ENCODE measurements around the gene RPL4.
A peak's percentile ranks its signal among the peaks of the same experiment; 100 is the strongest.
"Not testable (repeated sequence)": the region's sequence is repeated elsewhere in the genome, so short reads cannot be mapped to it uniquely, and the experiment has no call there.

RPL4 gene

DNA sequence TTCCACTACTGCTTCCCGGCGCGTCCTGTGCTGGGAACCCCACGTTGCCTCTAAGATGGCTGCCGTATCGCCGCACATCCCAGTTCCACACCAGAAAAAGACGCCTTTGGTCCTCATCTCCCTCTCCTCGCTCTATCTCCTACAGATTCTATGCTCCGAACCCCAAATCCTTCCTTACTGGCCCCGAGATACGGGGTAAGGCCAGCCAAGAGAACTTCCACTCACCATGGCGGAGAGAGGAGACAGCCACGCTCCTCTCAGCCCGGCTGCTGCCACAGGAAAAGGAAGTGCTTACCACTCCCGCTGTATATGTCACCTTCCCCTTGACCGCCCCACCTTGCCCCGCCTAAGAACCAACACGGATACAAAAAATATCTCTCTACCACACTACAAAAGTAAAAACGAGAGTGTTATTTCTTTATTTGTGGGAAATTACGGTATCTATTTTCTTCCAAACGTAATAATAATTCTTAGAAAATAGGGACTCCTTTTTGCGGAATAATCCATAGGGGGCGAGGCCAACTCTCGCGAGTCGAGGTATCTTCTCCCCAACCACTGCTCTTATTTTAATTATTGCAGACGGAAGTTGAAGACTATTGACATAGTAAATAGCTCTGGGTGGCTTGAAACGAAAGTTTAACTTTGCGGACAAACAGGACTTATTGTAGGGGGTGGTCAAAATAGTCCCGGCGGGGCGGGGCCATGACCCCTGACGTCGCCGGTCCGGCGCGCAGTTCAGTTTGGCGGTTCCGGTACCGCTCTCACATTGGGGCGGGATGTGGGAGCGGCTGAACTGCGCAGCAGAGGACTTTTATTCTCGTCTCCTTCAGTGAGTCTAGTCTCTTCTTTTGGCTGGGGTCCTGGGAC is at the start of gene RPL4, which contains the start of gene ZWILCH:
RPL4 (minus strand) TSS at position 293 of the 867 bp plus-strand sequence; CDS start at position 228, 65 bp downstream.
ZWILCH (plus strand) TSS at position 764 of the 867 bp plus-strand sequence; CDS start at position 777, 13 bp downstream.
- DNase-seq (ENCODE audit: low read depth in 2 of 2) = peak; percentile 78 to 80

GRCh38 chr15:66545255-66545654 is 40.6 kb upstream of the RPL4 start:
- no peak for DNase-seq (ENCODE audit: low read depth in 2 of 2)

DNA sequence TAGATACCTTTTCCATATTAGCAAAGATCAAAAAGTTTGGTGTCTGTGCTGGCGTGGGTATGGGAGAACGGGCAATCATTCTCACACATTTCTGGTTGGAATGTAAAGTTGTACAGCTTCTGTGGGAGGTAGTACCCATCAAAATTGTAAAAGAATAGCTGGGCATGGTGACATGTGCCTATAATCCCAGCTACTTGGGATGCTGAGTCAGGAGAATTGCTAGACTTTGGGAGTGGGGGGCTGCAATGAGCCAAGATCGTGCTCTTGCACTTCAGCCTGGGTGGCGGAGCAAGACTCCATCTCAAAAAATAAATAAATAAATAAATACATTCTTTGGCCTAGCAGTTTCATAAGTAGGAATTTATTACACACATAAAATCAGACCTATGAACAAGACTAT is 38.2 kb upstream of the RPL4 start:
- DNase-seq (ENCODE audit: low read depth in 2 of 2) = no peak

GRCh38 chr15:66535056-66535455 is 30.4 kb upstream of the RPL4 start:
- DNase-seq (ENCODE audit: low read depth in 2 of 2) = no peak

GRCh38 chr15:66524838-66525237 is 20.2 kb upstream of the RPL4 start:
- no peak for DNase-seq (ENCODE audit: low read depth in 2 of 2)

DNA sequence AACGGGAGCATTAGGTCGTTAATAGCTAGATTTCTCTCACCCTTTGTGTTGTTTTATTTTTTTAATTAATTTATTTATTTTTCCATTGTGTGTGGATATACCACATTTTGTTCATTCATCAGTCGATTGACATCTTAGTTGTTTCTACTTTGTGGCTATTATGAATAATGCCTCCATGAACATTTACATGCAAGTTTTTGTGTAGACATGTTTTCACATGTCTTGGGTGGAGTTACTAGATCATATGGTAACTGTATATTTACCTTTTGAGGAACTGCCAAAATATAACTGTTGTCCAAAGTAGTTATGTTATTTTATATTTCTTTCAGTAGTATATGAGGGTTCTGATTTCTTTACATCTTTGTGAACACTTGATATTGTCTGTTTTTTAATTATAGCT is 19.3 kb upstream of the RPL4 start:
- DNase-seq (ENCODE audit: low read depth in 2 of 2) = no peak

- no peak for DNase-seq (ENCODE audit: low read depth in 2 of 2)
Measured at GRCh38 chr15:66515901-66516322, 11.3 kb upstream of the RPL4 start.

- DNase-seq (ENCODE audit: low read depth in 2 of 2) = no peak
Measured at GRCh38 chr15:66514586-66514985, 9.9 kb upstream of the RPL4 start.

DNA sequence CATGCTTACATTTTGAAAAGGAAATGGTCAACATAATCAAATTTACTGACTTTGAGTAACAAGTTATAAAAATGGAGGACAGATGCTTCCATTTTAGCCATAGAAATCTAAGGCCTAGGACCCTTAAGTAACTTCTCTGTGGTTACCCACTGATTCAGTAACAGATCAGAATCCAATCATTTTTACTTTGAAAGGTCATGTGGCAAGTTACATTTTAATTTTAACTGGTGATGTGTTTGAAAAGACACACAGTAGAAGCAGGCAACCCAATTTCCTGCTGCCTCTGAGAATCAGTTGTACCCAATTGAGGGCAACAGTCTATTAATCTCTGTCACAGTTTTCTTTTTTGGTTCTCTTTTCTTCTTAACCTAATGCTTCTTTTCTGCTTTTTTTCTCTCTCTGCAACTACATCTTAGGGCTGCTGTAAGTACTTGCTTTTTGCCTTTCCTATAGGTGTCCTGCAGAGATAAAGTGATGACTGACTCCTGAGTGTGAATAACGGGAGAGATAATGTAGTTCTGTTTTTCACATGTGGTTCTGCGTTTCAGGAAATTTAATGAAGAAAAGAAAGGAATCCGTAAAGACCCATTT is 3.7 kb upstream of the RPL4 start:
- DNase-seq (ENCODE audit: low read depth in 2 of 2) = no peak

GRCh38 chr15:66505818-66506217 is 1.2 kb upstream of the RPL4 start:
- no peak for DNase-seq (ENCODE audit: low read depth in 2 of 2)

GRCh38 chr15:66505430-66505811 is 766 bp upstream of the RPL4 start:
- peak in 1 of 2 experiments; percentile 4 for DNase-seq (ENCODE audit: low read depth in 2 of 2)

GRCh38 chr15:66503780-66504562 is 684 bp downstream of the RPL4 start:
- DNase-seq (ENCODE audit: low read depth in 2 of 2) = no peak

- DNase-seq (ENCODE audit: low read depth in 2 of 2) = not testable (repeated sequence)
Measured at GRCh38 chr15:66503041-66503648, 1.5 kb downstream of the RPL4 start.

- DNase-seq (ENCODE audit: low read depth in 2 of 2) = no peak
Measured at GRCh38 chr15:66502491-66502890, 2.2 kb downstream of the RPL4 start.

DNA sequence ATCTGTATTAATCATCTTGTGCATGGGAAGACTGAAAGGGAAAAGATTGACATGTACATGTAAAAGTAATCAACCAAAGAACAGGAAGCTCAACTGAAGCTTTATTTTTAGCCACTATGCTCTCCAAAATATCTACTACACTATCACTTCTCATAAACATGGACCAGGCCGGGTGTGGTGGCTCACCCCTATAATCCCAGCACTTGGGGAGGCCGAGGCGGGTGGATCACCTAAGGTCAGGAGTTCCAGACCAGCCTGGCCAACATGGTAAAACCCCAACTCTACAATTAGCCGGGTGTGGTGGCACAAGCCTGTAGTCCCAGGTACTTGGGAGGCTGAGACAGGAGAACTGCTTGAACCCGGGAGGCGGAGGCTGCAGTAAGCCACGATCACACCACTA is 4.3 kb downstream of the RPL4 start:
- DNase-seq (ENCODE audit: low read depth in 2 of 2) = not testable (repeated sequence)

GRCh38 chr15:66498501-66499386 is 5.9 kb downstream of the RPL4 start:
- peak; percentile 19 to 40 for DNase-seq (ENCODE audit: low read depth in 2 of 2)

DNA sequence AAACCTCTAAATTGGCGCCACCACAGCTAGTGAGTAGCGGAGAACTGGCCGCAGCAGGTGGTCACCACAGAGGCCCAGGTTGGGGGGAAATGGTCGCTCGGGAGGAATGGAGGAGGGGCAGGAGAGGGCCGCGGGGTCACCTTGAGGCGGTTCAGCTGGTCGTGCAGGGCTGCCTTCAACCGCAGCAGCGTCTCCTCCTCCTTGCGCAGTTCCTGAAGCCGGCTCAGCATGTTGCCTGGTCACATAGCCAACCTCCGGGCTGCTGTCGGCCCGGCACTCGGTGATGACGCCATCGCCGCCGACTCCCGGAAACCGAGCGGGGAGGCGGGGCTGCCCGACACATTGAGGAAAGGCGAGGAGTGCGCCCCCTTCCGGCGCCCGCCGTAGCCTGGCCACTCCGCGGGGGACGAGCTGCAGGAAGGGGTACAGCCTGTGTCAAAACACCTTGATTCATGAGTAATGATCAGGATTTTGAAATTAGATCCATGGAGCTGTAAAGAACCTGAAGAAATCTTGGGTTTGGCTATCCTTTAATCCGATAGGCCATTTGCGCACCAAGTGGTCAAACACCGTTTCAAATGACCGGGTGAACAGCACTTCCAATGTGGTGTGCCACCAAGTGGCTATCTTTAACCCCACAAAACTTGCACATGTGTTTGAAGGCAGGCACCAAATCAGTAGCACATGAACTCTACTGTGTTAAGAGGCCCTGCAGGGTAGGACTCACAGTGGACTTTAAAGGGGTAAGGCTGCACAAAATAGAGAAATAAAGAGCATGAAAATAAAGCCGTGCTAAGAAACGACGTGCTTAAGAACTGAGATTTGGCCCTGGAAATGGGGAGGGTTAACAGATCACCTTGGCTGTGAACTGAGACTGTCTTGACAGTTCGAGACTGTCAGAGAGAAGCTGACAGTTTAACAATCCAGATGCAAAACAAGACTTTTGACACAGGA is 6.9 kb downstream of the RPL4 start, which contains the start of gene SNAPC5:
SNAPC5 (minus strand) TSS at position 261 of the 954 bp plus-strand sequence; CDS start at position 230, 31 bp downstream.
- DNase-seq (ENCODE audit: low read depth in 2 of 2) = peak; percentile 85 to 86

GRCh38 chr15:66496951-66497501 is 7.6 kb downstream of the RPL4 start:
- DNase-seq (ENCODE audit: low read depth in 2 of 2) = no peak

DNA sequence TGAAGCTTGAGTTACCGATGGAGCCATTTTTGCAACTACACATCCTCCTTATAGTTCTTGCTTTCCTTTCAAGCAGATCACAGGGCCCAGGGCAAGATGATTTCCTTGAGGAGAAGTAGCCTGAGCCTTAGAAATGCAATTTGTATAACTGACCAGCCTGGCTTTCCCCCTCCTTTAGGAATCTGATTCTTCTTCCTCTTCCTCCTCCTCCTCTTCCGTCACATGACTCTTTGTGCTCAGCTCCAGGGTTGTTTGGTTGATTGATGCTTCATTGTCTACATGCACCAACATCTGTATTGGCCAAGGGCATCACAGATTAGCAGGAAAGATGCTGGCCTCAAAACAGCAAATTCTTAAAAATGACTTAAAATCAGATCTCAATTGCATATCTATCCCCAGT is 10.4 kb downstream of the RPL4 start:
- DNase-seq (ENCODE audit: low read depth in 2 of 2) = no peak

Measured in fibroblast of skin of left quadriceps (primary cell).